ENCODE results near the gene LSS. TPM values are rescaled to one million over a fixed set of nuclear protein-coding genes. Genes with fewer than 3 reads are reported as not detected.
"Not testable (repeated sequence)": the region's sequence is repeated elsewhere in the genome, so short reads cannot be mapped to it uniquely, and the experiment has no call there.

The LSS gene
- polyA plus RNA-seq, 3 donors: 16.9 to 60.7 (median 38.4) TPM

- H3K27ac ChIP-seq (ENCODE audit: low read depth, low read length): not testable (repeated sequence)
- WGBS, 3 donors: 40 to 61% (median 52%) methylated on average over 29 of the region's 29 CpGs
Measured at GRCh38 chr21:46140352-46141003, 88.1 kb downstream of the LSS start.

- 83 to 96% (median 96%) methylated on average over 15 of the region's 15 CpGs for WGBS, 3 donors
- no peak overlapping the region for H3K27ac ChIP-seq (ENCODE audit: low read depth, low read length)
Measured at GRCh38 chr21:46139686-46140085, 88.9 kb downstream of the LSS start.

GRCh38 chr21:46138383-46138970 is 90.1 kb downstream of the LSS start:
- no peak overlapping the region for H3K27ac ChIP-seq (ENCODE audit: low read depth, low read length)
- 82 to 86% (median 86%) methylated on average over 28 of the region's 28 CpGs for WGBS, 3 donors

Other genes starting within 250 kb of the LSS start
- 100 to 1,000 TPM in 2 of 3 donors, 10 to 100 TPM in 1; 74.2 to 471 (median 345) TPM for gene COL6A1, start 247.0 kb downstream of the LSS start, polyA plus RNA-seq
- 100 to 1,000 TPM in 2 of 3 donors, 10 to 100 TPM in 1; 65.8 to 455 (median 431) TPM for gene COL6A2, start 130.7 kb downstream of the LSS start, polyA plus RNA-seq
- under 1 TPM; 0.16 to 0.38 (median 0.34) TPM for gene FTCD, start 73.2 kb downstream of the LSS start, polyA plus RNA-seq
- gene SPATC1L, start 44.3 kb downstream of the LSS start, polyA plus RNA-seq: 1 to 10 TPM; 4.8 to 10.0 (median 9.1) TPM
- gene MCM3AP, start 56.8 kb upstream of the LSS start, polyA plus RNA-seq: 10 to 100 TPM; 22.8 to 41.0 (median 39.1) TPM
- 10 to 100 TPM in 2 of 3 donors, 1 to 10 TPM in 1; 8.1 to 14.7 (median 13.9) TPM for gene YBEY, start 57.6 kb upstream of the LSS start, polyA plus RNA-seq
- gene C21orf58, start 95.1 kb upstream of the LSS start, polyA plus RNA-seq: 1 to 10 TPM in 2 of 3 donors, under 1 TPM in 1; 0.89 to 3.8 (median 1.4) TPM
- gene PCNT, start 95.4 kb upstream of the LSS start, polyA plus RNA-seq: 10 to 100 TPM in 2 of 3 donors, 1 to 10 TPM in 1; 5.7 to 15.6 (median 11.2) TPM
- 10 to 100 TPM in 2 of 3 donors, 1 to 10 TPM in 1; 9.8 to 19.0 (median 14.5) TPM for gene DIP2A, start 230.1 kb upstream of the LSS start, polyA plus RNA-seq